T-cell (primary cell): ENCODE measurements around the gene KCNIP1. TPM values are rescaled to one million over a fixed set of nuclear protein-coding genes. Genes with fewer than 3 reads are reported as not detected.

Source experiments
- ATAC-seq, 4 experiments: fragments of 200-7000 bp in 3 of 4; fragments of 150-1000 bp in 1 of 4; cut with Tn5 transposase; replicated peaks in 1 of 4; 1 replicate in 3 of 4; 2 replicates in 1 of 4; pipeline ENCODE4 v1.10.0; 2021; ENCODE audit warnings: moderate library complexity in 3 of 4, mild to moderate bottlenecking in 2 of 4, moderate number of reproducible peaks in 1 of 4
- CTCF ChIA-PET, 2 donors: fragments of 300-600 bp; sonication (Branson Sonifier 250); formaldehyde crosslinking; loops; one replicate each; lab custom pipeline; 2022; ENCODE audit warnings: antibody characterized with exemption in 2 of 2; lab: Charles Lee
- POLR2A ChIA-PET, 2 donors: fragments of 300-600 bp; sonication (Branson Sonifier 250); formaldehyde crosslinking; loops; one replicate each; lab custom pipeline; 2022; ENCODE audit warnings: antibody characterized with exemption in 2 of 2; lab: Charles Lee
- DNase-seq, 35 experiments: peaks; one replicate each; pipeline versions ENCODE4 v3.0.0 to v3.0.0-alpha.2; 2013 to 2023
- H3K27ac ChIP-seq: one replicate; pipeline ENCODE4 v1.5.1; 2013; ENCODE audit warnings: low read length
- H3K27me3 ChIP-seq, 2 experiments: replicated peaks in 1 of 2; 1 replicate in 1 of 2; 2 replicates in 1 of 2; pipeline versions ENCODE4 v1.6.1 to v1.7.0; 2013; ENCODE audit warnings: low read length in 1 of 2, mixed read lengths in 1 of 2; ENCODE audit not compliant: control insufficient read depth in 2 of 2, insufficient read depth in 2 of 2; ENCODE audit errors: extremely low read depth in 1 of 2
- H3K36me3 ChIP-seq, 2 donors: 1 replicate in 1 of 2; 2 replicates in 1 of 2; pipeline versions ENCODE4 v1.6.1 to v1.7.0; 2013; ENCODE audit warnings: low read length in 1 of 2; ENCODE audit not compliant: control insufficient read depth in 2 of 2, insufficient read depth in 1 of 2; ENCODE audit errors: extremely low read depth in 1 of 2
- H3K4me1 ChIP-seq, 2 experiments: 1 replicate in 1 of 2; 2 replicates in 1 of 2; pipeline versions ENCODE4 v1.6.1 to v1.7.0; 2013; ENCODE audit warnings: low read length in 2 of 2, mixed read lengths in 1 of 2; ENCODE audit not compliant: insufficient read depth in 2 of 2, control insufficient read depth in 1 of 2; ENCODE audit errors: extremely low read depth in 1 of 2
- H3K4me3 ChIP-seq, 2 donors: 1 replicate in 1 of 2; 2 replicates in 1 of 2; pipeline versions ENCODE4 v1.5.1 to v1.7.0; 2013; ENCODE audit warnings: mild to moderate bottlenecking in 2 of 2, low read length in 1 of 2, moderate library complexity in 1 of 2; ENCODE audit not compliant: control insufficient read depth in 1 of 2; ENCODE audit errors: extremely low read depth in 1 of 2
- H3K9me3 ChIP-seq: 2 replicates; pipeline ENCODE4 v1.7.0; 2013
- H3K27ac Mint-ChIP-seq, 2 donors: one replicate each; pipeline ENCODE4 v1.8.0; 2020 to 2021; ENCODE audit warnings: mild to moderate bottlenecking in 2 of 2, mixed read lengths in 2 of 2
- H3K27me3 Mint-ChIP-seq, 2 donors: one replicate each; pipeline ENCODE4 v1.8.0; 2021 to 2022; ENCODE audit warnings: mixed read lengths in 2 of 2
- H3K36me3 Mint-ChIP-seq: one replicate; pipeline ENCODE4 v1.8.0; 2021; ENCODE audit warnings: mixed read lengths
- H3K4me1 Mint-ChIP-seq, 3 donors: one replicate each; pipeline ENCODE4 v1.8.0; 2020 to 2022; ENCODE audit warnings: mixed read lengths in 3 of 3, mild to moderate bottlenecking in 1 of 3
- H3K4me3 Mint-ChIP-seq, 3 donors: one replicate each; pipeline ENCODE4 v1.8.0; 2020 to 2022; ENCODE audit warnings: mild to moderate bottlenecking in 3 of 3, mixed read lengths in 3 of 3, moderate library complexity in 3 of 3
- H3K9me3 Mint-ChIP-seq, 3 donors: one replicate each; pipeline ENCODE4 v1.8.0; 2020 to 2022; ENCODE audit warnings: mixed read lengths in 3 of 3
- WGBS: methylation state at CpG from one replicate; pipeline ENCODE4 v1.1.5; 2013; ENCODE audit warnings: missing lambda C conversion rate; ENCODE audit not compliant: insufficient coverage; 5-methylcytosine and 5-hydroxymethylcytosine counted together
- total RNA-seq, 35 experiments: library from RNA in 6 of 35; stranded (reverse) in 6 of 35; fragments of 120-200 nt in 1 of 35; gene quantifications; one replicate each; pipeline versions ENCODE4 v1.2.1 to v1.2.4 and lab custom pipeline; 2013 to 2026

Gene KCNIP1
- total RNA-seq, 5 donors from 2014 or later (not counting 1 experiment from before 2014, with no cell fraction given) = not detected

DNA sequence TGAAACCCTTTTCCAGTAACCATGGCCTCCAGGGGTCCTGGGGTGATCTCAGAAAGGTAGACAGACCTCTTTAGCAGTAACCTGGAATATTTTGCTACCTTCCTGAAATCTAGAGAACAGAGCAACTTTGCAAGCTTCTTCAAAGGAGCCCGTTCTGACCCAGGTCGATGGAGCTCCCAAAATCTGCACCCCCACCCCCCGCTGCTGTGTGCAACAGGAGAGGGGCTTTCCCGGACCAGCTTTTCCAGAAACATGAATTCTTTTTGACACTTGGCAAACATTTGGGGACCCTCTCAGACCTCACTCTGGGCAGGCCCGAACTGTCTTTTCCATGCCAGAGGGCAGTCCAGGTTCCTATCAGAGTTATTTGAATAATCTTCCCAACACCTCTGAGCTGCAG lies 65.3 kb downstream of the KCNIP1 start:
- Mint-ChIP-seq H3K27me3 (peaks cover 35 to 47% of the 10 kb centered on the region in 2 donors), H3K4me3 (no peak overlapping the region), H3K36me3 (no peaks in the 10 kb centered on the region), H3K9me3 (no peaks in the 10 kb centered on the region), H3K27ac (no peak overlapping the region), H3K4me1 (peaks cover 0 to 10% (median 9%) of the 10 kb centered on the region in 3 donors)
- ATAC-seq (no peak), DNase-seq (no peak)
- Histone ChIP-seq H3K4me3 (no peak overlapping the region), H3K27ac (no peak overlapping the region), H3K9me3 (no peaks in the 10 kb centered on the region), H3K4me1 (no peaks in the 10 kb centered on the region), H3K27me3 (peaks cover 0 to 19% of the 10 kb centered on the region in 2 experiments), H3K36me3 (no peaks in the 10 kb centered on the region)
- POLR2A ChIA-PET = no interaction called here
- CTCF ChIA-PET = no interaction called here
- WGBS = 93% methylated on average over 2 of the region's 5 CpGs

DNA sequence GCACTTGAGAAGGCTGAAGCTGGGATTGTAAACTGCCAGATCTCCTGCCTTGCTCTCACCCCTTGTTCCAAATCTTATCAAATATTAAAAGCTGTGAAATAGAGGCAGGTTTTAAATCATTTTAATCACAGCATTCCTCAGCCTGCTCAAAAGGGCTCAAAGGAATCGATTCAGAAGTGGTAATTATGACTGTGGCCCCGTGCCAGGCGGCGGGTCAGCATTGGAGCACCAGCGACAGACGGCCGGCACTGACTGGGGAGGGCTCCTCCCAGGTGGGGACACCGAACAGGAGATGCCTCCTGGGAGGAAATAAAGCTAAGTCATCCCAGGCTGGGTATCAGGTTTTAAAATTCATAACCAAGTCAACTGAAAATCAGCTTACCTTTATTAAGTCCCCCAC lies 66.7 kb downstream of the KCNIP1 start:
- 77% methylated on average over 4 of the region's 8 CpGs for WGBS
- Mint-ChIP-seq H3K27ac (no peak overlapping the region), H3K9me3 (no peaks in the 10 kb centered on the region), H3K4me3 (no peak overlapping the region), H3K36me3 (no peaks in the 10 kb centered on the region), H3K27me3 (peaks cover 36 to 47% of the 10 kb centered on the region in 2 donors), H3K4me1 (peaks cover 0 to 10% (median 9%) of the 10 kb centered on the region in 3 donors)
- Histone ChIP-seq H3K27ac (no peak overlapping the region), H3K4me1 (no peaks in the 10 kb centered on the region), H3K9me3 (no peaks in the 10 kb centered on the region), H3K27me3 (peaks cover 0 to 22% of the 10 kb centered on the region in 2 experiments), H3K4me3 (no peak overlapping the region), H3K36me3 (no peaks in the 10 kb centered on the region)
- POLR2A ChIA-PET = interaction anchor here in 1 of 2 donors (0.8 kb wide), 1 partner anchor 1565 kb away, joined by 3 read pairs; no protein-coding TSS in a partner anchor
- DNase-seq = no peak
- CTCF ChIA-PET = interaction anchor here in 1 of 2 donors (1.0 kb wide), 1 partner anchor 135 kb away, joined by 3 read pairs; no protein-coding TSS in a partner anchor
- no peak for ATAC-seq

GRCh38 chr5:170571281-170571731 lies 67.5 kb downstream of the KCNIP1 start:
- Mint-ChIP-seq H3K9me3 (no peaks in the 10 kb centered on the region), H3K4me3 (no peak overlapping the region), H3K4me1 (peaks cover 0 to 10% (median 9%) of the 10 kb centered on the region in 3 donors), H3K36me3 (no peaks in the 10 kb centered on the region), H3K27me3 (peaks cover 37 to 50% of the 10 kb centered on the region in 2 donors), H3K27ac (no peak overlapping the region)
- ATAC-seq = no peak
- no peak overlapping the region for H3K27ac ChIP-seq
- no peak for DNase-seq
- POLR2A ChIA-PET = interaction anchor here in 1 of 2 donors (0.8 kb wide), 1 partner anchor 1566 kb away, joined by 3 read pairs; no protein-coding TSS in a partner anchor
- H3K4me3 ChIP-seq = no peak overlapping the region
- H3K4me1 ChIP-seq = no peaks in the 10 kb centered on the region
- WGBS = 83% methylated on average over 3 of the region's 5 CpGs
- no peaks in the 10 kb centered on the region for H3K36me3 ChIP-seq
- CTCF ChIA-PET = interaction anchor here in 1 of 2 donors (1.0 kb wide), 1 partner anchor 136 kb away, joined by 3 read pairs; no protein-coding TSS in a partner anchor
- H3K9me3 ChIP-seq = no peaks in the 10 kb centered on the region
- H3K27me3 ChIP-seq = peaks cover 0 to 22% of the 10 kb centered on the region in 2 experiments

- H3K27ac Mint-ChIP-seq = peak overlapping the region in 1 of 2 donors; percentile 19
- DNase-seq (no peak), ATAC-seq (no peak)
- no peak overlapping the region for H3K4me3 ChIP-seq
- H3K27me3 Mint-ChIP-seq = peaks cover 37 to 44% of the 10 kb centered on the region in 2 donors
- ChIA-PET CTCF (no interaction called here), POLR2A (no interaction called here)
- no peaks in the 10 kb centered on the region for H3K4me1 ChIP-seq
- H3K27me3 ChIP-seq = peaks cover 0 to 25% of the 10 kb centered on the region in 2 experiments
- peaks cover 0 to 10% (median 9%) of the 10 kb centered on the region in 3 donors for H3K4me1 Mint-ChIP-seq
- WGBS = 2% methylated on average over 13 of the region's 16 CpGs
- no peak overlapping the region for H3K27ac ChIP-seq
- no peaks in the 10 kb centered on the region for H3K36me3 Mint-ChIP-seq
- no peak overlapping the region for H3K4me3 Mint-ChIP-seq
- H3K36me3 ChIP-seq = no peaks in the 10 kb centered on the region
- no peaks in the 10 kb centered on the region for H3K9me3 ChIP-seq
- no peaks in the 10 kb centered on the region for H3K9me3 Mint-ChIP-seq
Measured at GRCh38 chr5:170571875-170572852, 68.3 kb downstream of the KCNIP1 start.

- POLR2A ChIA-PET = no interaction called here
Measured at GRCh38 chr5:170573114-170573513, 69.3 kb downstream of the KCNIP1 start.

GRCh38 chr5:170573660-170574059 lies 69.8 kb downstream of the KCNIP1 start:
- H3K27ac ChIP-seq = no peak overlapping the region
- H3K4me1 ChIP-seq = no peaks in the 10 kb centered on the region
- Mint-ChIP-seq H3K27ac (no peak overlapping the region), H3K27me3 (peaks cover 43 to 45% of the 10 kb centered on the region in 2 donors), H3K4me3 (no peak overlapping the region), H3K4me1 (peaks cover 0 to 10% (median 9%) of the 10 kb centered on the region in 3 donors), H3K9me3 (peaks cover 1 to 4% (median 3%) of the 10 kb centered on the region in 3 donors), H3K36me3 (no peaks in the 10 kb centered on the region)
- POLR2A ChIA-PET = no interaction called here
- no peaks in the 10 kb centered on the region for H3K36me3 ChIP-seq
- ATAC-seq (no peak), DNase-seq (no peak)
- CTCF ChIA-PET = no interaction called here
- WGBS = no CpG with 5 or more reads among the region's 1 CpG
- H3K4me3 ChIP-seq = no peak overlapping the region
- no peaks in the 10 kb centered on the region for H3K9me3 ChIP-seq
- peaks cover 0 to 23% of the 10 kb centered on the region in 2 experiments for H3K27me3 ChIP-seq

More at GRCh38 chr5:170573114-170573513, 69.3 kb downstream of the KCNIP1 start:
- H3K27me3 Mint-ChIP-seq = peaks cover 39 to 43% of the 10 kb centered on the region in 2 donors
- Histone ChIP-seq H3K4me3 (no peak overlapping the region), H3K27me3 (peaks cover 0 to 23% of the 10 kb centered on the region in 2 experiments), H3K27ac (no peak overlapping the region), H3K4me1 (no peaks in the 10 kb centered on the region), H3K36me3 (no peaks in the 10 kb centered on the region), H3K9me3 (no peaks in the 10 kb centered on the region)
- no peaks in the 10 kb centered on the region for H3K36me3 Mint-ChIP-seq
- H3K27ac Mint-ChIP-seq = no peak overlapping the region
- CTCF ChIA-PET = no interaction called here
- H3K9me3 Mint-ChIP-seq = no peaks in the 10 kb centered on the region
- no peak for ATAC-seq
- DNase-seq = no peak
- H3K4me3 Mint-ChIP-seq = no peak overlapping the region
- WGBS = 67% methylated on average over 2 of the region's 4 CpGs
- H3K4me1 Mint-ChIP-seq = peaks cover 0 to 10% (median 9%) of the 10 kb centered on the region in 3 donors
